ENCODE results near the gene LINGO1. TPM values are rescaled to one million over a fixed set of nuclear protein-coding genes. Genes with fewer than 3 reads are reported as not detected.

Gene LINGO1
- total RNA-seq, 2 experiments from 2014 or later = not detected

- H3K4me3 ChIP-seq (ENCODE audit: low read depth, low read length, poor library complexity, severe bottlenecking) = no peak overlapping the region
- no peak overlapping the region for H3K4me2 ChIP-seq (ENCODE audit: low read length)
- DNase-seq (ENCODE audit: low spot score) = peak; percentile 54
- H3K27ac ChIP-seq (ENCODE audit: low read depth, low read length, poor library complexity, severe bottlenecking) = no peak overlapping the region
- H3K9me2 ChIP-seq (ENCODE audit: insufficient read depth, low read length) = no peaks in the 10 kb centered on the region
- no peaks in the 10 kb centered on the region for H3K9me3 ChIP-seq (ENCODE audit: low read length)
- ChIA-PET POLR2A (no interaction called here), CTCF (ENCODE audit: unreplicated experiment) (interaction anchor here (0.6 kb wide), 2 partner anchors 68 to 181 kb away, joined by 3 to 6 read pairs; no protein-coding TSS in a partner anchor)
- no peak overlapping the region for H2AFZ ChIP-seq (ENCODE audit: low read length)
- no peaks in the 10 kb centered on the region for H3K36me3 ChIP-seq (ENCODE audit: insufficient read depth, low read length)
- intact Hi-C loops (cut with micrococcal nuclease; ENCODE audit: unreplicated experiment) = loop anchor here (2.0 kb wide), 1 partner anchor 240 kb away; no protein-coding TSS in a partner anchor
- TF ChIP-seq EZH2phosphoT487 (IDR thresholded peaks at IDR 0.05; ENCODE audit: borderline replicate concordance, low read depth, low read length) (no peak), CTCF (conservative IDR thresholded peaks at IDR 0.05; ENCODE audit: low read length) (peak; percentile 76)
- no peaks in the 10 kb centered on the region for H4K20me1 ChIP-seq (ENCODE audit: insufficient read depth, low read length)
- no peaks in the 10 kb centered on the region for H3K4me1 ChIP-seq (ENCODE audit: insufficient read depth, low read length, poor library complexity, severe bottlenecking)
- no peaks in the 10 kb centered on the region for H3K79me2 ChIP-seq (ENCODE audit: insufficient read depth, low read depth, low read length)
- no TSS peak for BruUV-seq (replicated peaks)
Observed at GRCh38 chr15:77634266-77634962, 1.7 kb upstream of the LINGO1 start.

- Histone ChIP-seq H4K20me1 (ENCODE audit: insufficient read depth, low read length) (no peaks in the 10 kb centered on the region), H3K9me2 (ENCODE audit: insufficient read depth, low read length) (no peaks in the 10 kb centered on the region), H3K79me2 (ENCODE audit: insufficient read depth, low read depth, low read length) (no peaks in the 10 kb centered on the region), H3K27ac (ENCODE audit: low read depth, low read length, poor library complexity, severe bottlenecking) (no peak overlapping the region), H3K4me3 (ENCODE audit: low read depth, low read length, poor library complexity, severe bottlenecking) (no peak overlapping the region), H3K36me3 (ENCODE audit: insufficient read depth, low read length) (no peaks in the 10 kb centered on the region), H3K4me2 (ENCODE audit: low read length) (no peak overlapping the region), H3K4me1 (ENCODE audit: insufficient read depth, low read length, poor library complexity, severe bottlenecking) (no peaks in the 10 kb centered on the region), H3K9me3 (ENCODE audit: low read length) (no peaks in the 10 kb centered on the region), H2AFZ (ENCODE audit: low read length) (no peak overlapping the region)
- POLR2A ChIA-PET = no interaction called here
- intact Hi-C loops (cut with micrococcal nuclease; ENCODE audit: unreplicated experiment) = loop anchor here (1.0 to 2.0 kb wide), 2 partner anchors 187 to 241 kb away; no protein-coding TSS in a partner anchor
- CTCF ChIA-PET (ENCODE audit: unreplicated experiment) = no interaction called here
- no TSS peak for BruUV-seq (replicated peaks)
- no peak for TF ChIP-seq EZH2phosphoT487 (IDR thresholded peaks at IDR 0.05; ENCODE audit: borderline replicate concordance, low read depth, low read length)
- TF ChIP-seq CTCF (conservative IDR thresholded peaks at IDR 0.05; ENCODE audit: low read length) = no peak
- no peak for DNase-seq (ENCODE audit: low spot score)
Observed at GRCh38 chr15:77633913-77634265, 1.2 kb upstream of the LINGO1 start.
